GM10266 (cell line): ENCODE data around the gene MARCHF10.

Experiments
- DNase-seq: peaks from one replicate; pipeline ENCODE4 v3.0.0; 2012; ENCODE audit errors: extremely low spot score
- TF ChIP-seq, protein P1 (sequence below): IDR thresholded peaks from 2 replicates; pipeline ENCODE4 v1.5.1; 2012; ENCODE audit warnings: mild to moderate bottlenecking, low read depth; ENCODE audit not compliant: control insufficient read depth, insufficient read depth; ENCODE audit errors: missing control alignments

The MARCHF10 gene

DNA sequence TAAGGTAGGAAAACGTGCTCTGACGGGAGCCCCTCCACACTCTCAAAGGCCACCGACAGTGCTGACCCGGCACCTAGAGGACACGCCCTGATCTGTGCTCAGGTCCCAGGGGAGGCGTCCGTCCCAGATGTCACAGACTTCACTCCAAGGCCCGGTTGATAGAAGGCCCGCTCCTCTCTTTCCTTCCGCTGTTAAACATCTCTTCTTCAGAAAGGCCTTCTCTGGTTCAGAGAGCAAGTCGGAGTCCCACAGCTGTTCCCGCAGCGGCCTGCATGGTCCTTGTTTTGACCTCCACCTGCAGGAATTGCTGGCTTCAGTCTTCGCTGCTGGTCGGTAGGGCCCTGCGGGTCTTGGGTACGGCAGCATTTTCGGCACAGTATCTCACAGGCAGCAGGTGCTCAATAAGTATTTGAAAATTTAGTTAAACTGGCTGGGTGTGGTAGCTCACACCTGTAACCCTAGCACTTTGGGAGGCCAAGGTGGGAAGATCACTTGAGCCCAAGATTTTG lies 92.2 kb downstream of the MARCHF10 start:
- TF ChIP-seq, protein P1, sequence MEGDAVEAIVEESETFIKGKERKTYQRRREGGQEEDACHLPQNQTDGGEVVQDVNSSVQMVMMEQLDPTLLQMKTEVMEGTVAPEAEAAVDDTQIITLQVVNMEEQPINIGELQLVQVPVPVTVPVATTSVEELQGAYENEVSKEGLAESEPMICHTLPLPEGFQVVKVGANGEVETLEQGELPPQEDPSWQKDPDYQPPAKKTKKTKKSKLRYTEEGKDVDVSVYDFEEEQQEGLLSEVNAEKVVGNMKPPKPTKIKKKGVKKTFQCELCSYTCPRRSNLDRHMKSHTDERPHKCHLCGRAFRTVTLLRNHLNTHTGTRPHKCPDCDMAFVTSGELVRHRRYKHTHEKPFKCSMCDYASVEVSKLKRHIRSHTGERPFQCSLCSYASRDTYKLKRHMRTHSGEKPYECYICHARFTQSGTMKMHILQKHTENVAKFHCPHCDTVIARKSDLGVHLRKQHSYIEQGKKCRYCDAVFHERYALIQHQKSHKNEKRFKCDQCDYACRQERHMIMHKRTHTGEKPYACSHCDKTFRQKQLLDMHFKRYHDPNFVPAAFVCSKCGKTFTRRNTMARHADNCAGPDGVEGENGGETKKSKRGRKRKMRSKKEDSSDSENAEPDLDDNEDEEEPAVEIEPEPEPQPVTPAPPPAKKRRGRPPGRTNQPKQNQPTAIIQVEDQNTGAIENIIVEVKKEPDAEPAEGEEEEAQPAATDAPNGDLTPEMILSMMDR: no peak

GRCh38 chr17:62714016-62714777 lies 93.9 kb downstream of the MARCHF10 start:
- DNase-seq: no peak
- TF ChIP-seq, protein P1: no peak

More for the DNA sequence above, 92.2 kb downstream of the MARCHF10 start:
- DNase-seq: no peak

GRCh38 chr17:62713086-62713881 lies 94.8 kb downstream of the MARCHF10 start:
- no peak for DNase-seq
- TF ChIP-seq, protein P1: no peak

- TF ChIP-seq, protein P1: no peak
- DNase-seq: no peak
Observed at GRCh38 chr17:62712171-62712581, 95.9 kb downstream of the MARCHF10 start.

GRCh38 chr17:62708587-62708986 lies 99.5 kb downstream of the MARCHF10 start:
- no peak for DNase-seq
- TF ChIP-seq, protein P1: no peak

- TF ChIP-seq, protein P1: no peak
- no peak for DNase-seq
Observed at GRCh38 chr17:62707425-62707739, 100.7 kb downstream of the MARCHF10 start.
